ENCODE results near the gene MPO.

MPO gene

DNA sequence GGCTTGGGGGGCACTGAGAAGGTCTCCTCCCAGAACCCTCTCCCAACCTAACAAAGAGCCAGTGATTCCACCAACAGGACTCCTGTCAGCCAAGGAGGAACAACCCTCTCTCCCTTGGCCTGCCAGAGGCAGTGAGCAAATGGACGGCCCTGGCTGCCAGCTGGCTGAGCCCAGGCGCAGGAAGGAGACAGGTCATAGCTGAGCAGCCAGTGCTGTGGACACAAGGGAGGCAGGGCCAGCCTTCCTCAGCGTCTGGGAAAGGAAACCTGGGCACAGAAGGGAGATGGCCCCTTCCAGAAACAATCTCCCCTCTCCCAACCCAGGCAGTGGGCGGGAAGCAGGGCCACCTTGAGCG, 2.1 kb downstream of the MPO start:
- no peak for DNase-seq

GRCh38 chr17:58277802-58278595, 2.7 kb downstream of the MPO start:
- DNase-seq: no peak

GRCh38 chr17:58277107-58277801, 3.5 kb downstream of the MPO start:
- DNase-seq: no peak

DNA sequence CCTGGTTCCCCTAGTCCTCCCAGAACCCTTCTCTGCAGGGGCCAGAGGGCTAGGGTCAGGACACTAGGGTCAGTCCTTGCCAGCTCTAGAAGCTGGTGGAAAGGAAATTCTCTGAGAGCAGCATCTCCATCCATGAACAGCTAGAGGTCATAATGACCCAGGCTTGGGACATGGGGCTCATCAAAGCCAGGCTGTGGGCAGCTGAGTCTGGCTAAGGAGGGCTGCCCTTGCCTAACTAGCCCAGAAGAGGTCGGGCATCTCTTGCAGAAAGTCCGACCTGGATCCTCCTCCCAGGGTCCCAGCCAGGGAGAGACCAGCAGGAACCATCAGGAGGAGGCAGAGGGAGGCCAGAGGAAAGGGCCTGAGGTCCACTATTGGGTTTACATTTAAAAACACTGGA, 4.3 kb downstream of the MPO start:
- DNase-seq: no peak

GRCh38 chr17:58275417-58275816, 5.3 kb downstream of the MPO start:
- DNase-seq: no peak

DNA sequence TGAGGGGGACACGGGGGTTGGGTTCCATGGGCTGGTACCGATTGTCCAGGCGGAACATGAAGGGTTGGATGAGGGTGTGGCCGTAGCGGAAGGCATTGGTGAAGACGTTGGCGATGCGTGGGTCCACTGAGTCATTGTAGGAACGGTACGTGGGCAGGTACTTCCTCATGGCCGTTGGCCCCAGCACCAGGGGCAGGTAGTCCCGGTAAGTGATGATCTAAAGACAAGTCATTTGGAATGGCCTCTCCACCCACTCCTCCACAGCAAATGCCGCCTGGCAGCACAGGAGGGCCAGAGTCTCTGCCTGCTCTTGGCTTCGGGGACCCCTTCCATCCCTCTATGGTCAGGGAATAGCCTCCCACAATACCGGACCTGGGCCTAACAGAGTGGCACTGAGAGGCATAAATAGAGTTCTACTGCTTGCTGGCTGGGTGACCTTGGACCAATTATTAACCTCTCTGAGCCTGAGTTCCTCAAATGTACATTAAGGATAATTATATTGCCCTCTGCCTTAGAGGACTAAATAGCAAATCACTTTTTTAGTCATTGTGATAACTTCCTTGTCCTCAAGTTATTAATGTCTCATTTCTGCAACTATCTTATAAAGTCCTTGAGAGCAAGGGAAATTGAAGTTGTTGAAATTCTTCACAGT, 7.2 kb downstream of the MPO start:
- no peak for DNase-seq

DNA sequence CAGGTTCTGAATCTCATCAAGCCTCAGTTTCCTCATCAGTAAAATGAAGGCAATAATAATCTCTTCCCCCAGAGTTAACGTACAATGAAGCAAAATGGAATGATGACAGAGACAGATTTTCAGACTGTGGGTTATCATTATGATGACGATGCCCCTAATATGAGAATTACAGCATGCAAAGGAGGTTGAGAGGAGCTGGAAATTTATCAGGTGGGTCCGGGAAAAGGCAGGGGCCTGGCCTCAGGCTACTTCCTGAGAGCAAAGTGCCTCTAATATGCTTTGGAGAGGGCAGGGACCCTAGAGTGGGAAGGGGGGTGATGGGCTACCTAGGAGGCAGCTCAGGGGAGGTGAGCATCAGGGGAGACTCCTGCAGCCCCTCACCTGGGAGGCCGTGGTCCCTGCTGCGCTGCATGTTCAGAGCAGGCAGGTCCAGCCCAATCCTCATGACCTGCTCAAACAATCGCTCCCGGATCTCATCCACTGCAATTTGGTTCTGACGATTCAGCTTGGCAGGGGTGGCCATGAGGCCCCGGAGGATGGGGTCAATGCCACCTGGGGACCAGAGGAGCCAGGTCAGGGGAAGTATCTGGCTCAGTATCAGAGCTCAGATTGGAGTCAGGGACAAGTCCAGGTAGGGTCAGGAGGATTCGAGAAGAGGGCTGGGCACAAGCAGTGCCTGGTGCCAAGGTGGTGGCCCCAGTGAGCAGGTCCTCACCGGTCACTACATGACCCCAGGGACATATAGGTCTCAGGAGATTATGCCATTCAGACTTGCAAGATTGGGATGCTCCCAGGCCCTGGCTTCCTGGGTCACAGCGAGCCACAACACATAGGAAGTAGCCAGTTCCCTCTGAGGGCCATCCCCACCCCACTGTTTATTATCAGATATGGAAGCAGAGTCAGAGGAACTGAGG, 8.1 kb downstream of the MPO start:
- DNase-seq: no peak

DNA sequence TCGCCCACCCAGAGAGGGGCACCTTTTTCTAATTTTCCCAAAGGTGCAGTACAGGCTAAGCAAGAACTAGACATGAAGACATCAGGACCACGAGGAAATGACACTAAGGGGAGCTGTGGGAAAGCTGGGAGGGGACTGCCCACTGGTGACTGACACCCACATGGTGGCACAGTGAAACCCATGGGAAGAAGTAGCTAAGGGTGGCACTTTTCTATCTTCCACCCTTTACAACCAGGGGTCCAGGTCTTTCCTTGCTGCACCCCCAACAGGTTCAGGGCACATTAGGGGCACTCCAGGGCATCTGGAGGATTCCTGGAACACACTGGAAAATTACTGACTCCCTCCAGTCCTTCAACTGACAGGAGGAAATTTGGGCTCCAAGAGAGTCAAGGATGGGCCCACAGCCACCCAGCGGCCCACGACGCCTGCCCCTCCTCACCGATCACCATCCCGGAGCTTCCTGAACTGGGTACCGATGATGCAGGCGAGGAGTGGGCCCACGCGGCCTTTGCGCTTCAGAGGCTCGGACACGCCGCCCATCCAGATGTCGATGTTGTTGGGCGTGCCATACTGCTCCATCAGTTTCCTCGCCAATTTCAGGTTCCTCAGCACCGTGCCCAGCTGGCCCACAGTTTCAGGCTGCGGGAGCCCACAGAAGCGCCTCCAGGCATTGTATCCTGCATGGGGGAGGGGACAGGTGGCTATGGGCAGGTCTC, 9.4 kb downstream of the MPO start:
- no peak for DNase-seq

GRCh38 chr17:58270476-58271215, 10.1 kb downstream of the MPO start:
- DNase-seq: no peak

GRCh38 chr17:58269557-58270291, 11.0 kb downstream of the MPO start:
- no peak for DNase-seq

DNA sequence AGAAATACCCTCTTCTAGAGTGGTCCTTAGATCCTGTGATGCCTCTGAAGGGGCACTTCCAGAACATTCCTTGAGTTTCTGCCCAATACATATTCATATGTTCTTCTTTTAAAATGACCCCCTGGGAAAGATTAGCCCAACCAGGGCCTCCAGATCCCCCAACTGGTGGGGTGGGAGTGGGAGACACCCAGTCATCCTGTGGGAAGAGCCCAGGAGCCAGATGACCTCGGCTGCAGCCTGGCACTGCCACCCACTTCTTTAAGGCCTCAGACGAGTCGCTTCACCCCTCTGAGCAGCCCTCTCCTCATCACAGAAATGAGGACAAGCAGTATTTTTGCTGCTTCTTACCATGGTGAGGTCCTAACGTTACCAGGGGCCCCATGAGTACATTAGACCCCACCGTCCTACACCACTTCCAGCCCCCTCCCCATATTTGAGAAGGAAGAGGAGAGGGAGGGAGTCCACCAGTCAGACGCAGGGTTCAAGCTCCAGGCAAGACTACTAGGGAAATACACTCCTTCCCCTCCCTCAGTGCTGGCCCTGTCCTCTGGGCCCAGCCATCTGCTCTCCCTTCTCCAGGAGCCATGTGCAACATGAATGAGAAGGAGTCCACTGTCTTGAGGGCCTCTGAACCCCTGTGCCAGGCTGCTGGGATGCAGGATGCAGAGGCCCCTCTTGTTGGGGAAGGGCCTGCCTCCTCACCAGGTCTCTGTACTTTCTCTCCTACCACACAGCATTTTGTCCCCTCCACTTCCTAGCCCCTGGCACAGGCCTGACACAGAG, 11.8 kb downstream of the MPO start:
- no peak for DNase-seq

- DNase-seq: no peak
Observed at GRCh38 chr17:58268326-58268725, 12.4 kb downstream of the MPO start.

- DNase-seq: no peak
Observed at GRCh38 chr17:58267347-58268324, 13.1 kb downstream of the MPO start.

- no peak for DNase-seq
Observed at GRCh38 chr17:58265902-58266875, 14.5 kb downstream of the MPO start.

DNA sequence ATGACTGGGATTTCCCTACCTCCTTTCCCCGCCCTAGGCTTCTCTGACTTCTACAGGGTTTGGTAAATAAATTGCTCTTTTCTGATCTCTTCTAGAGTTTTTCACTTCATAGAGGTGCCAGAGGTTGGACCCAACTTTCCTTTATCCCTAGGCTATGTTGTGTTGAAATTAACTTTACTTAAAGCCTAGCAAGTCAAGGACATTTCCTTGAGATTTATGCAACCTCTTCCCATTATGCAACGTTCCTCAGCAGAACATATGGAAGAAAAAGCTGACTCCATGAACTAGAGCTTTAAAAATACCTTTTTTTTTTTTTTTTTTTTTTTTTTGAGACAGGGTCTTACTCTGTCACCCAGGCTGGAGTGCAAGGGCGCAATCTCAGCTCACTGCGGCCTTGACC, 15.5 kb downstream of the MPO start:
- no peak for DNase-seq

DNA sequence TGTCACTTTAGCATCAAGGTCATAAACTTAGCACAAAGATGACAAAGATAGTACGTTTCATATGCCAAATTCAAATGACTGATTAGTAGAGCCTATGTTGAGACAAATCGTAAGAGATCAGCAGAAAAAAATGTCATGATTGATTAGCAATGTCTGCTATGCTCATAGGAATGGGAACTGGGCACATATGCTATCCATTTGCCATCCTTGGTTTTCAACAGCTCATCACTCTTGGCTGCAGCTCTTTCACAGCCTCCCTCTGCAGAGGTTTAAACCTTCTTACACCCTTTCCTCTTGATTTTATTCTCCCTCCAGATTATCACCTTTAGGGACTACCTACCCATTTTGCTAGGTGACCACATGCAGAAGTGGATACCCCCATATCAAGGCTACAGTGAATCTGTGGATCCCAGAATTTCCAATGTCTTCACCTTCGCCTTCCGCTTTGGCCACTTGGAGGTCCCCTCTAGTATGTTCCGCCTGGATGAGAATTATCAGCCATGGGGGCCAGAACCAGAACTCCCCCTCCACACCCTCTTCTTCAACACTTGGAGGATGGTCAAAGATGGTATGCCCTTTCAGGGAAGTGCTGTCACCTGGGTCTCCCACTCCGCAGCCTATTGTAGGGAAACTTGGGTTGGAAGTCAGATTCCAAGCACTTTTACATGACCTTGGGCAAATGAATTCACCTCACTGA, 16.2 kb downstream of the MPO start:
- no peak for DNase-seq

DNA sequence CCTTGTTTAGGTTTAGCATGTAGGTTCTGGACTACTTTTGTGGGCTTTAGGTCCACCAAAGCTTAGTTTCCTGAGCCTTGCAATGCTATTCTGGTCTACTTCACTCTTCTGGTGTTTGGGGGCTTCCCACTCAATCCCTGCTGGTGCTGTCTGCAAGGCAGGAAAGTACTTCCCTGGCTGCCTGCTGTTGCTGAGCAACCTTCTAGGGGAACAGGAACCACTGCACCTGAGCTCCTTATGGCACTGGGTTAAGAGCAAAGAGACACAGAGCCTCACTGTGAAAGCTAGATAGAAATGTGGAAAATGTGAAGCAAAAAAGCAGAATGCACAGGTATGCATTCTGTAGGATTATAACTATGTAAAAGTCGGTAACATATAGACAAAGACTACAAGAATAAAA, 17.0 kb downstream of the MPO start:
- no peak for DNase-seq
